ENCODE measurements around the gene KRI1. TPM values are rescaled to one million over a fixed set of nuclear protein-coding genes. Genes with fewer than 3 reads are reported as not detected.
A peak's percentile ranks its signal among the peaks of the same experiment; 100 is the strongest.

Gene KRI1
- total RNA-seq, 2 experiments from 2014 or later = 62.5 to 67.1 TPM

DNA sequence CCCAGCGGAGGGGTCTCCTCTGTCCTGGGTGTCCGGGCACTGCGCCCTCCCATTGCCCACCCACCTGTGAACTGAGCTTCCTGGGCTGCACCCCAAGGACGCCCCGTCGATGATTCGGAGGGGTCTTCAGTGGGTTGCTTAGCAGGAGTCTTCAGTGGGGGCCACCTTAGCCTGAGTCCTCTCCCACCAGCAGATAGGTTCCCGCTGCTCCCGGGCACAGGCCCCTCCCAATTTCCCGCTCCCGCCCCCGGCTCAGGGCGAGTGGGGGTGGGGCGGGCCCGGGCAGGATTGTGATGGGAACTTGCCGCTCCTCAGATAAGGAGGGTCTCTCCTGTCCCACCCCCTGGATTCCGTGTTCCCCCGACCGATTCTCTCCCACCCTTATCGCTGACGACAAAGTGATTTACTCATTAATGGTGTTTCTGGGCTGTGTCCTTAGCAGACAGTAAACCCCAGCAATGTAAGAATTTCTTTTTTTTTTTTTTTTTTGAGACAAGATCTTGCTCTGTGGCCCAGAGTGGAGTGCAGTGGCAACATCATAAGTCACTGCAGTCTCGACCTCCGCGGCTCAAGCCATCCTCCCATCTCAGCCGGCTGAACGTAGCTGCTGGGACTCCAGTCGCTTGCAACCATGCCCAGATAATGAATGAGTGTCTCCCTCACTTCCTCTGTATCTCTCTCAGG is 47.9 kb downstream of the KRI1 start:
- peaks cover 53% of the 10 kb centered on the region for H3K27me3 Mint-ChIP-seq
- no peak for DNase-seq
- POLR2A ChIA-PET = no interaction called here

GRCh38 chr19:10517361-10517759 is 48.5 kb downstream of the KRI1 start, which contains the start of gene S1PR5:
Gene S1PR5, minus strand, starts transcription at chr19:10517447. Its CDS starts 2,436 bp downstream, at chr19:10515011.
- DNase-seq = no peak
- intact Hi-C loops (cut with DNase I, micrococcal nuclease) = loop anchor here (5.0 to 10.0 kb wide), 2 partner anchors 223 to 225 kb away; no protein-coding TSS in a partner anchor
- Mint-ChIP-seq H3K27ac (no peak within 1 kb of the TSS), H3K4me1 (peaks cover 24% of the 10 kb centered on the region), H3K4me3 (peak within 1 kb of the TSS; percentile 29), H3K9me3 (ENCODE audit: low read depth) (no peaks in the 10 kb centered on the region), H3K27me3 (peaks cover 54% of the 10 kb centered on the region), H3K36me3 (ENCODE audit: low read depth) (no peaks in the 10 kb centered on the region)
- ATAC-seq = no peak
- CTCF ChIA-PET = interaction anchor here (0.6 to 1.7 kb wide), 6 partner anchors 13 to 200 kb away, joined by 3 to 4 read pairs (median 4); partner anchors contain the start of gene DNM2
- POLR2A ChIA-PET = no interaction called here

More for the DNA sequence above, 47.9 kb downstream of the KRI1 start:
- Mint-ChIP-seq H3K4me3 (peak overlapping the region; percentile 15), H3K27ac (no peak overlapping the region), H3K9me3 (ENCODE audit: low read depth) (no peaks in the 10 kb centered on the region), H3K36me3 (ENCODE audit: low read depth) (no peaks in the 10 kb centered on the region), H3K4me1 (peaks cover 24% of the 10 kb centered on the region)
- peak; percentile 43 for ATAC-seq
- CTCF ChIA-PET = interaction anchor here (0.6 to 1.7 kb wide), 6 partner anchors 14 to 200 kb away, joined by 3 to 4 read pairs (median 4); partner anchors contain the start of gene DNM2
- intact Hi-C loops (cut with DNase I, micrococcal nuclease) = loop anchor here (5.0 to 10.0 kb wide), 2 partner anchors 223 to 226 kb away; no protein-coding TSS in a partner anchor

GRCh38 chr19:10516671-10517286 is 49.0 kb downstream of the KRI1 start:
- peaks cover 54% of the 10 kb centered on the region for H3K27me3 Mint-ChIP-seq
- H3K36me3 Mint-ChIP-seq (ENCODE audit: low read depth) = no peaks in the 10 kb centered on the region
- CTCF ChIA-PET = interaction anchor here (0.5 to 1.7 kb wide), 6 partner anchors 13 to 102 kb away, joined by 3 to 4 read pairs (median 4); no protein-coding TSS in a partner anchor
- H3K9me3 Mint-ChIP-seq (ENCODE audit: low read depth) = no peaks in the 10 kb centered on the region
- intact Hi-C loops (cut with DNase I, micrococcal nuclease) = loop anchor here (5.0 to 10.0 kb wide), 2 partner anchors 222 to 224 kb away; no protein-coding TSS in a partner anchor
- DNase-seq (no peak), ATAC-seq (no peak)
- POLR2A ChIA-PET = no interaction called here
- no peak overlapping the region for H3K27ac Mint-ChIP-seq
- H3K4me3 Mint-ChIP-seq = peak overlapping the region; percentile 29
- H3K4me1 Mint-ChIP-seq = peaks cover 24% of the 10 kb centered on the region

GRCh38 chr19:10516064-10516385 is 49.8 kb downstream of the KRI1 start:
- no peak for ATAC-seq
- Mint-ChIP-seq H3K9me3 (ENCODE audit: low read depth) (no peaks in the 10 kb centered on the region), H3K4me3 (no peak overlapping the region), H3K36me3 (ENCODE audit: low read depth) (no peaks in the 10 kb centered on the region), H3K4me1 (peaks cover 24% of the 10 kb centered on the region), H3K27me3 (peaks cover 54% of the 10 kb centered on the region), H3K27ac (no peak overlapping the region)
- intact Hi-C loops (cut with DNase I, micrococcal nuclease) = loop anchor here (5.0 to 10.0 kb wide), 2 partner anchors 221 to 224 kb away; no protein-coding TSS in a partner anchor
- CTCF ChIA-PET = interaction anchor here (0.7 to 1.0 kb wide), 2 partner anchors 64 to 124 kb away, joined by 3 read pairs; no protein-coding TSS in a partner anchor
- no peak for DNase-seq
- POLR2A ChIA-PET = no interaction called here

DNA sequence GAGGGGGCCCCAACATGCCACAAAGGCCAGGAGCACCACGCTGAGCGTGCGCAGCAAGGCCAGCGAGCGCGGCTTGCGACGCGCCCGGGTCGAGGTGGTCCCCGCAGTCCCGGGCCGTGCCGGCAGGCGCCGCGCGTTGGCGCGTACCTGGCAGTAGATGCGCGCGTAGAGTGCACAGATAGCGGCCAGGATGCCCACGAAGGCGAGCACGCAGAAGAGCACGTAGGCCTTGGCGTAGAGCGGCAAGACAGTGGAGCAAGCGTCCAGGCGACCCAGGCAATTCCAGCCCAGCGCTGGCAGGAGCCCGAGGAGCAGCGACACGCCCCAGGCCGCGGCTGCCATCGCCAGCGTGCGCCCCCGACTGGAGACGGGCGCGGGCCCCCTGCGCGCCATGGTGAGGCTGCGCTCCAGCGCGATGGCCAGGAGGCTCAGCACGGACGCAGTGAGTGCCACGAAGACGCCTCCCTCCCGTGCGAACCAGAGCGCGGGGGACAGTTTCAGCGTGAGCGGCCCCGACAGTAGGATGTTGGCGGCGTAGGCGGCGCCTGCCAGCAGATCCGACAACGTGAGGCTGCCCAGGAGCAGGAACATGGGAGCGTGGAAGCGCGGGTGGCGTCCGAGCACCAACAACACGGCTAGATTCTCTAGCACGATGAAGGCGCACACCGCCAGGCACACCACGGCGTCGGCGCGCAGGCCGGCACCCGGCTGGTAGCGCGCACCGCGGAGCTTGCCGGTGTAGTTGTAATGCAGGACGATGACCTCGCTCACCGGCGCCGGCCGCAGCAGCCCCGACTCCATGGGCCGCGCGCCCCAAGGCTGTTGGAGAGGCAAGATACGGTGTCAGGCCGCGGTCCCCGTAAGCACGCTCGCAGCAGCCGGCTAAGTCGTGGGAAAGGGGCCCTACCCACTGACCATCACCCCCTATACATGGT is 51.3 kb downstream of the KRI1 start:
- H3K36me3 Mint-ChIP-seq (ENCODE audit: low read depth) = no peaks in the 10 kb centered on the region
- ATAC-seq (peak; percentile 68), DNase-seq (peak; percentile 70)
- ChIA-PET POLR2A (no interaction called here), CTCF (no interaction called here)
- H3K27ac Mint-ChIP-seq = no peak overlapping the region
- no peaks in the 10 kb centered on the region for H3K9me3 Mint-ChIP-seq (ENCODE audit: low read depth)
- H3K4me3 Mint-ChIP-seq = no peak overlapping the region
- intact Hi-C loops (cut with DNase I, micrococcal nuclease) = loop anchor here (5.0 to 10.0 kb wide), 2 partner anchors 220 to 222 kb away; no protein-coding TSS in a partner anchor
- peaks cover 50% of the 10 kb centered on the region for H3K27me3 Mint-ChIP-seq
- peaks cover 24% of the 10 kb centered on the region for H3K4me1 Mint-ChIP-seq

- intact Hi-C loops (cut with DNase I, micrococcal nuclease) = loop anchor here in 1 of 2 experiments (10.0 kb wide), 1 partner anchor 218 kb away; no protein-coding TSS in a partner anchor
- Mint-ChIP-seq H3K9me3 (ENCODE audit: low read depth) (no peaks in the 10 kb centered on the region), H3K4me1 (peaks cover 18% of the 10 kb centered on the region), H3K36me3 (ENCODE audit: low read depth) (no peaks in the 10 kb centered on the region), H3K4me3 (no peak overlapping the region), H3K27me3 (peaks cover 39% of the 10 kb centered on the region), H3K27ac (no peak overlapping the region)
- ChIA-PET POLR2A (no interaction called here), CTCF (interaction anchor here (0.6 to 1.6 kb wide), 5 partner anchors 9 to 186 kb away, joined by 3 to 7 read pairs (median 3); no protein-coding TSS in a partner anchor)
- no peak for DNase-seq
- ATAC-seq = no peak
Measured at GRCh38 chr19:10513223-10513622, 52.6 kb downstream of the KRI1 start.

DNA sequence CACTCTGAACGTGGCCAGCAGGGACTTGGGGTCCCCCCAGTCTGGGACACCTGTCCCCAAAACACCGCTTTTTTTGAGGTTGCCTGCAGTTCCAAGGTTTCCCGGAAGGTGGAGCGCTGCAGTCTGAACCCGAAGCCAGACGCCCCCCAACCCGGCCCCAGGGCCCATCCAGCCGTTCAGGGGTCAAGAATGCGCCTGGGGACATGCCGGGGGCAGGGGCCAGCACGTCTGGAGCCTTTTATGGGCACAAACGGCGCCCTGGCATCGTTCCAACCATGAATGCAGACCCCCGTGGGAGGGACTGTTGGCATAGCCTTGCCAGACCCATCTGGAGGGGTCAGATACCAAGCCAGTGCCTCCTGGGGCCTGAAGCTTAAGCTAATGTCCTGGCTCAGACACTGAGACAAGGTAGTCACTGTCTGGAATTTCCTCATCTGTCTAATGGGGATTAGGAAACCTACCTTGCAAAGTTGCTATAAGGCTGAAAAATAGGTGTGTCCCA is 55.5 kb downstream of the KRI1 start:
- Mint-ChIP-seq H3K4me3 (no peak overlapping the region), H3K9me3 (ENCODE audit: low read depth) (no peaks in the 10 kb centered on the region), H3K36me3 (ENCODE audit: low read depth) (no peaks in the 10 kb centered on the region), H3K27me3 (peaks cover 20% of the 10 kb centered on the region), H3K4me1 (peaks cover 16% of the 10 kb centered on the region), H3K27ac (no peak overlapping the region)
- DNase-seq (peak; percentile 74), ATAC-seq (no peak)
- ChIA-PET POLR2A (no interaction called here), CTCF (interaction anchor here (0.6 to 1.2 kb wide), 4 partner anchors 13 to 171 kb away, joined by 3 to 4 read pairs (median 3); no protein-coding TSS in a partner anchor)
- intact Hi-C loops (cut with DNase I, micrococcal nuclease) = loop anchor here in 1 of 2 experiments (2.0 to 10.0 kb wide), 2 partner anchors 32 to 216 kb away; partner anchors contain the start of gene ATG4D

GRCh38 chr19:10508707-10509106 is 57.1 kb downstream of the KRI1 start:
- POLR2A ChIA-PET = no interaction called here
- Mint-ChIP-seq H3K4me1 (peaks cover 13% of the 10 kb centered on the region), H3K4me3 (no peak overlapping the region), H3K27me3 (peaks cover 9% of the 10 kb centered on the region), H3K9me3 (ENCODE audit: low read depth) (no peaks in the 10 kb centered on the region), H3K27ac (no peak overlapping the region), H3K36me3 (ENCODE audit: low read depth) (no peaks in the 10 kb centered on the region)
- CTCF ChIA-PET = interaction anchor here (0.6 to 1.9 kb wide), 14 partner anchors 11 to 373 kb away, joined by 3 to 9 read pairs (median 3); partner anchors contain the start of gene QTRT1
- intact Hi-C loops (cut with DNase I, micrococcal nuclease) = loop anchor here (10.0 kb wide), 2 partner anchors 186 to 404 kb away; partner anchors contain the start of genes ANGPTL6 (in 1 of the 2) and PPAN (in 1 of the 2)
- ATAC-seq (peak; percentile 64), DNase-seq (peak; percentile 60)

- intact Hi-C loops (cut with DNase I, micrococcal nuclease) = loop anchor here (10.0 kb wide), 2 partner anchors 187 to 403 kb away; partner anchors contain the start of genes ANGPTL6 (in 1 of the 2) and PPAN (in 1 of the 2)
- no peak for DNase-seq
- H3K4me3 Mint-ChIP-seq = no peak overlapping the region
- POLR2A ChIA-PET = no interaction called here
- CTCF ChIA-PET = interaction anchor here (0.7 to 1.9 kb wide), 11 partner anchors 12 to 192 kb away, joined by 3 to 9 read pairs (median 3); partner anchors contain the start of gene QTRT1
- no peaks in the 10 kb centered on the region for H3K36me3 Mint-ChIP-seq (ENCODE audit: low read depth)
- H3K27me3 Mint-ChIP-seq = peaks cover 2% of the 10 kb centered on the region
- H3K9me3 Mint-ChIP-seq (ENCODE audit: low read depth) = no peaks in the 10 kb centered on the region
- ATAC-seq = no peak
- no peak overlapping the region for H3K27ac Mint-ChIP-seq
- peaks cover 13% of the 10 kb centered on the region for H3K4me1 Mint-ChIP-seq
Measured at GRCh38 chr19:10508036-10508435, 57.8 kb downstream of the KRI1 start.

DNA sequence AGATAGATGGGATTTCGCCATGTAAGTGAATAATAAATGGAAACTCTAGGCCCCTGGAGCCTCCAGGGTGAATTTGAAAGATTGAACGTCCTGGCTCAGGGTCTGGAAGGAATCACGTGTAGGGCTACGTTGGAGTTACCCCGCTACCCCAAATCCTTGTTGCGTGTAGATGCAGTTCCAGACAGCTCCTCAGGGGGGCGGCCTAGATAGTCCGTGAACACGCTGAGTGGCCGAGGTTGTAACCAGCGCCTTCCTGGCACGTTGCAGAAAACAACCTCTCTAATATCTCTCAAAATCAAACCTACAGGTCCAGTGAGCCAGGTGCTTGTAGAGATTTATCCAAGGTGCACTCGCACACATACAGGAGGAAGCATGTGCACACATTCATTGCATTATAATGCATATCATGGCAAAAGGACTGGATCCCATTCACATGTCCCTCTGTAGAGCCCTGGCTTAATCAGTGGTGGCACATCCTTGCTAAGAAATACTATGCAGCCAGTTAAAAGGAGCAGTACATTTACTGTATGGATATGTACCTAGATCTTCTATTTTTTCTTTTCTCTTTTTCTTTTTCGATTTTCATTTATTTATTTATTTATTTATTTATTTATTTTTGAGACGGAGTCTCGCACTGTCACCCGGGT is 60.1 kb downstream of the KRI1 start:
- Mint-ChIP-seq H3K9me3 (ENCODE audit: low read depth) (no peaks in the 10 kb centered on the region), H3K27me3 (no peaks in the 10 kb centered on the region), H3K27ac (no peak overlapping the region), H3K4me1 (peaks cover 21% of the 10 kb centered on the region), H3K36me3 (ENCODE audit: low read depth) (peaks cover 7% of the 10 kb centered on the region), H3K4me3 (peak overlapping the region; percentile 3)
- intact Hi-C loops (cut with DNase I, micrococcal nuclease) = loop anchor here (10.0 kb wide), 2 partner anchors 189 to 401 kb away; partner anchors contain the start of genes ANGPTL6 (in 1 of the 2) and PPAN (in 1 of the 2)
- DNase-seq (peak; percentile 93), ATAC-seq (peak; percentile 43)
- ChIA-PET POLR2A (interaction anchor here (0.6 kb wide), 2 partner anchors 16 to 30 kb away, joined by 3 to 4 read pairs; no protein-coding TSS in a partner anchor), CTCF (interaction anchor here (0.5 to 1.4 kb wide), 20 partner anchors 22 to 448 kb away, joined by 3 to 8 read pairs (median 4); no protein-coding TSS in a partner anchor)

Measured in activated CD4-positive, alpha-beta T cell treated with anti-CD3 and anti-CD28 coated beads for 36 hours (primary cell).